HepG2 (cell line): Measurements from ENCODE around the gene TBL3.
A peak's percentile ranks its signal among the peaks of the same experiment; 100 is the strongest.

Experiments used
- CREM ChIP-seq, 2 experiments: sonication (generic) in 1 of 2; formaldehyde crosslinking in 1 of 2; IDR thresholded peaks; 2 replicates each; pipeline versions ENCODE4 v1.4.0 to v1.6.1; 2016 to 2020; ENCODE audit warnings: antibody characterized with exemption in 1 of 2, mild to moderate bottlenecking in 1 of 2, missing genetic modification reagents in 1 of 2
- MXI1 ChIP-seq: IDR thresholded peaks from 3 replicates; pipeline ENCODE4 v1.6.1; 2012; ENCODE audit warnings: low read depth, low read length, inconsistent platforms, borderline replicate concordance
- POLR2AphosphoS5 ChIP-seq: IDR thresholded peaks from 2 replicates; pipeline ENCODE4 v1.6.1; 2012; ENCODE audit warnings: low read depth, low read length
- RAD21 ChIP-seq: fragments of 450-650 bp; formaldehyde crosslinking; IDR thresholded peaks from 2 replicates; pipeline ENCODE4 v1.5.0; 2020; ENCODE audit warnings: mild to moderate bottlenecking
- RFX5 ChIP-seq: IDR thresholded peaks from 2 replicates; pipeline ENCODE4 v1.6.1; 2011; ENCODE audit warnings: low read depth, low read length, improper control_type of control experiment
- ZNF136 ChIP-seq: sonication (generic); formaldehyde crosslinking; IDR thresholded peaks from 2 replicates; pipeline ENCODE4 v1.8.1; 2022; ENCODE audit warnings: low read depth, mild to moderate bottlenecking, moderate library complexity, missing genetic modification reagents
- TF ChIP-seq, protein P1 (sequence below): sonication (generic); formaldehyde crosslinking; IDR thresholded peaks from 2 replicates; pipeline ENCODE4 v1.4.0; 2020; ENCODE audit warnings: missing genetic modification reagents
- TF ChIP-seq, protein P2 (sequence below): sonication (generic); formaldehyde crosslinking; IDR thresholded peaks from 2 replicates; pipeline ENCODE4 v1.4.0; 2020; ENCODE audit warnings: mild to moderate bottlenecking, missing genetic modification reagents

DNA sequence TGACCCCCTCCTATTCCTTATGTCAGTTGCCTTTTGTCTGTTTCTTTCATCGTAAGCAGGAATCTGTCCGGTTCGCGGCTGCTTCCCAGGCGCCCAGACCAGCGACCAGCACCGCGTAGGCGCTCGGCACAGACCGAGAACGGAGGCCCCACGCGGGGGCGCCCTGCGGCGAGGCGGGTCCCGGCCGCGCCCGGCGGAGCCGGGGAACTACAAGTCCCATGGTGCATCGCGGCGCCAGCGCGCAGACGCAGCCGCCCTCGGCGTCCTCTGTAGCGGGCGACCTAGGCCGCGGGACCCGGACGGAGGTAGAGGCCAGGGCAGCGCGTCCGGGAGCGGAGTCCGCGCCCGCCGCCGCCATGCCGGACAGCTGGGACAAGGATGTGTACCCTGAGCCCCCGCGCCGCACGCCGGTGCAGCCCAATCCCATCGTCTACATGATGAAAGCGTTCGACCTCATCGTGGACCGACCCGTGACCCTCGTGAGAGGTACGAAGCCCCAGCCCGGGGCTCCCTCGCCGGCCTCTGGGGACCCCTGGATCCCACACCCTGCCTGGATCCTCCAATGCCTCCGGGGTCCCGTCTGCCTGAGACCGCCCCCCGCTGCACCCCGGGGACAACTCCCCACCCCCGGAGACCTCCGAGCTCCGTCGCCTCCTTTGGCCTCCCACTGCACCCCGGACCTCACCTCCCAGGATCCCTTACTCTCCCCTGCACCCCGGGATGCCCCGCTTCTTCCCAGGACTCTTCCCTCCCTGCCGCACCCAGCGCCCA lies 12.4 kb upstream of the TBL3 start, which contains the start of gene NDUFB10:
- TF ChIP-seq, protein P1, sequence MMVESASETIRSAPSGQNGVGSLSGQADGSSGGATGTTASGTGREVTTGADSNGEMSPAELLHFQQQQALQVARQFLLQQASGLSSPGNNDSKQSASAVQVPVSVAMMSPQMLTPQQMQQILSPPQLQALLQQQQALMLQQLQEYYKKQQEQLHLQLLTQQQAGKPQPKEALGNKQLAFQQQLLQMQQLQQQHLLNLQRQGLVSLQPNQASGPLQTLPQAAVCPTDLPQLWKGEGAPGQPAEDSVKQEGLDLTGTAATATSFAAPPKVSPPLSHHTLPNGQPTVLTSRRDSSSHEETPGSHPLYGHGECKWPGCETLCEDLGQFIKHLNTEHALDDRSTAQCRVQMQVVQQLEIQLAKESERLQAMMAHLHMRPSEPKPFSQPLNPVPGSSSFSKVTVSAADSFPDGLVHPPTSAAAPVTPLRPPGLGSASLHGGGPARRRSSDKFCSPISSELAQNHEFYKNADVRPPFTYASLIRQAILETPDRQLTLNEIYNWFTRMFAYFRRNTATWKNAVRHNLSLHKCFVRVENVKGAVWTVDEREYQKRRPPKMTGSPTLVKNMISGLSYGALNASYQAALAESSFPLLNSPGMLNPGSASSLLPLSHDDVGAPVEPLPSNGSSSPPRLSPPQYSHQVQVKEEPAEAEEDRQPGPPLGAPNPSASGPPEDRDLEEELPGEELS (CRISPR knock-in tag) = no peak
- TF ChIP-seq RFX5 (no peak), ZNF136 (no peak), RAD21 (CRISPR knock-in tag) (peak; percentile 80), POLR2AphosphoS5 (peak; percentile 86), CREM (IDR thresholded peaks at IDR 0.05) (no peak), CREM (CRISPR knock-in tag; IDR thresholded peaks at IDR 0.05) (no peak), MXI1 (peak; percentile 87; the same call in 1 of the 3 replicates)
- TF ChIP-seq, protein P2, sequence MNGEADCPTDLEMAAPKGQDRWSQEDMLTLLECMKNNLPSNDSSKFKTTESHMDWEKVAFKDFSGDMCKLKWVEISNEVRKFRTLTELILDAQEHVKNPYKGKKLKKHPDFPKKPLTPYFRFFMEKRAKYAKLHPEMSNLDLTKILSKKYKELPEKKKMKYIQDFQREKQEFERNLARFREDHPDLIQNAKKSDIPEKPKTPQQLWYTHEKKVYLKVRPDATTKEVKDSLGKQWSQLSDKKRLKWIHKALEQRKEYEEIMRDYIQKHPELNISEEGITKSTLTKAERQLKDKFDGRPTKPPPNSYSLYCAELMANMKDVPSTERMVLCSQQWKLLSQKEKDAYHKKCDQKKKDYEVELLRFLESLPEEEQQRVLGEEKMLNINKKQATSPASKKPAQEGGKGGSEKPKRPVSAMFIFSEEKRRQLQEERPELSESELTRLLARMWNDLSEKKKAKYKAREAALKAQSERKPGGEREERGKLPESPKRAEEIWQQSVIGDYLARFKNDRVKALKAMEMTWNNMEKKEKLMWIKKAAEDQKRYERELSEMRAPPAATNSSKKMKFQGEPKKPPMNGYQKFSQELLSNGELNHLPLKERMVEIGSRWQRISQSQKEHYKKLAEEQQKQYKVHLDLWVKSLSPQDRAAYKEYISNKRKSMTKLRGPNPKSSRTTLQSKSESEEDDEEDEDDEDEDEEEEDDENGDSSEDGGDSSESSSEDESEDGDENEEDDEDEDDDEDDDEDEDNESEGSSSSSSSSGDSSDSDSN (CRISPR knock-in tag) = peak; percentile 92
